OCI-LY1 (cell line): ENCODE data around the gene CHCHD3.

ENCODE experiments used
- H2AFZ ChIP-seq: fragments of 200-600 bp; sonication (generic), shearing (Covaris generic); 2 replicates; pipeline ENCODE4 v1.6.0; 2014; ENCODE audit warnings: antibody characterized with exemption, mild to moderate bottlenecking, low read length
- H3F3A ChIP-seq: fragments of 200-600 bp; sonication (generic), shearing (Covaris generic); 2 replicates; pipeline ENCODE4 v1.6.0; 2014; ENCODE audit warnings: mild to moderate bottlenecking, antibody characterized with exemption, low read length, moderate library complexity; ENCODE audit not compliant: insufficient read depth
- H3K27ac ChIP-seq: fragments of 200-600 bp; sonication (generic); 2 replicates; pipeline ENCODE4 v1.5.1; 2014; ENCODE audit warnings: low read length, mixed run types, mild to moderate bottlenecking, low read depth; ENCODE audit not compliant: poor library complexity, severe bottlenecking
- H3K27me3 ChIP-seq: fragments of 200-600 bp; sonication (generic); 2 replicates; pipeline ENCODE4 v1.6.0; 2014; ENCODE audit warnings: antibody characterized with exemption, mild to moderate bottlenecking, low read length, moderate library complexity; ENCODE audit not compliant: insufficient read depth
- H3K36me3 ChIP-seq: fragments of 200-600 bp; sonication (generic); 2 replicates; pipeline ENCODE4 v1.6.1; 2014; ENCODE audit warnings: mild to moderate bottlenecking, antibody characterized with exemption, low read length, moderate library complexity, mixed read lengths; ENCODE audit not compliant: insufficient read depth
- H3K4me1 ChIP-seq: fragments of 200-600 bp; sonication (generic); 2 replicates; pipeline ENCODE4 v1.5.1; 2014; ENCODE audit warnings: mild to moderate bottlenecking, low read length, moderate library complexity; ENCODE audit not compliant: insufficient read depth, severe bottlenecking
- H3K4me2 ChIP-seq: fragments of 200-600 bp; sonication (generic), shearing (Covaris generic); 2 replicates; pipeline ENCODE4 v1.6.1; 2014; ENCODE audit warnings: low read length
- H3K4me3 ChIP-seq: fragments of 200-600 bp; sonication (generic); 2 replicates; pipeline ENCODE4 v1.5.1; 2014; ENCODE audit warnings: low read length, low read depth, mild to moderate bottlenecking, mixed read lengths; ENCODE audit not compliant: poor library complexity, severe bottlenecking
- H3K79me2 ChIP-seq: fragments of 200-600 bp; shearing (Covaris generic); 2 replicates; pipeline ENCODE4 v1.6.1; 2016; ENCODE audit warnings: mixed run types, low read length, mixed read lengths; ENCODE audit not compliant: insufficient read depth
- H3K9ac ChIP-seq: fragments of 200-600 bp; sonication (generic), shearing (Covaris generic); 2 replicates; pipeline ENCODE4 v1.6.1; 2014; ENCODE audit warnings: mild to moderate bottlenecking, low read length, mixed read lengths
- H3K9me2 ChIP-seq: fragments of 200-600 bp; sonication (generic), shearing (Covaris generic); 2 replicates; pipeline ENCODE4 v1.6.1; 2014; ENCODE audit warnings: low read depth, mild to moderate bottlenecking, low read length, mixed read lengths
- H3K9me3 ChIP-seq: fragments of 200-600 bp; shearing (Covaris generic); 2 replicates; pipeline ENCODE4 v1.6.1; 2014; ENCODE audit warnings: low read length, mixed read lengths
- H4K20me1 ChIP-seq: fragments of 200-600 bp; sonication (generic), shearing (Covaris generic); 2 replicates; pipeline ENCODE4 v1.6.0; 2016; ENCODE audit warnings: mild to moderate bottlenecking, low read length; ENCODE audit not compliant: insufficient read depth
- EZH2 ChIP-seq: fragments of 200-600 bp; sonication (generic), shearing (Covaris generic); IDR thresholded peaks from 2 replicates; pipeline ENCODE4 v1.8.0; 2017; ENCODE audit warnings: borderline replicate concordance, mixed run types, mild to moderate bottlenecking, antibody characterized with exemption, low read length, moderate library complexity, mixed read lengths
- TF ChIP-seq, protein P1 (sequence below): fragments of 200-600 bp; sonication (generic), shearing (Covaris generic); IDR thresholded peaks from 2 replicates; pipeline ENCODE4 v1.5.1; 2017; ENCODE audit warnings: mild to moderate bottlenecking, antibody characterized with exemption, low read length, moderate library complexity, mixed read lengths

The CHCHD3 gene

DNA sequence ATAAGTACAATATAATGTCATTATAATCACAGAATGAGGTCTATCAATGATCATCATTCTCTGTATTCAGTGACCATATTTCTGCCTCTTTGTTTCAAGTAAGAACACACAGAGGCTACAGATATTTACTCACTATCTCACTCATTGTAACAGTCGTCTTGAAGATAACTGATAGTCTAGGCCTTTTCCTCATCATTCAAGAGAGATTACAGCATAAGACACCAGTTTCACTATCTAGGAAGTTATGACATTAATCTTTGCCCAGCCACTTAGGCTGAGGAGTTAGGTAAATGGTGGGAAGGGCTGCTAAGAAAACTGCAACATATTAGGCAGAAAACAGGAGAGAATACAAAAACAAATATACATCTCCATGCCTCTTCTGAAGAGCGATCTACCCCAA, 125.3 kb downstream of the CHCHD3 start:
- Histone ChIP-seq H3F3A (no peaks in the 10 kb centered on the region), H4K20me1 (no peaks in the 10 kb centered on the region), H3K9ac (no peak overlapping the region), H3K27ac (no peak overlapping the region), H3K36me3 (peaks cover 4% of the 10 kb centered on the region; the same call in 1 of the 2 replicates), H3K4me2 (no peak overlapping the region), H3K9me2 (no peaks in the 10 kb centered on the region), H3K27me3 (no peaks in the 10 kb centered on the region), H2AFZ (no peak overlapping the region), H3K9me3 (no peaks in the 10 kb centered on the region), H3K4me3 (no peak overlapping the region), H3K79me2 (no peaks in the 10 kb centered on the region), H3K4me1 (no peaks in the 10 kb centered on the region)
- no peak for TF ChIP-seq EZH2
- TF ChIP-seq, protein P1, sequence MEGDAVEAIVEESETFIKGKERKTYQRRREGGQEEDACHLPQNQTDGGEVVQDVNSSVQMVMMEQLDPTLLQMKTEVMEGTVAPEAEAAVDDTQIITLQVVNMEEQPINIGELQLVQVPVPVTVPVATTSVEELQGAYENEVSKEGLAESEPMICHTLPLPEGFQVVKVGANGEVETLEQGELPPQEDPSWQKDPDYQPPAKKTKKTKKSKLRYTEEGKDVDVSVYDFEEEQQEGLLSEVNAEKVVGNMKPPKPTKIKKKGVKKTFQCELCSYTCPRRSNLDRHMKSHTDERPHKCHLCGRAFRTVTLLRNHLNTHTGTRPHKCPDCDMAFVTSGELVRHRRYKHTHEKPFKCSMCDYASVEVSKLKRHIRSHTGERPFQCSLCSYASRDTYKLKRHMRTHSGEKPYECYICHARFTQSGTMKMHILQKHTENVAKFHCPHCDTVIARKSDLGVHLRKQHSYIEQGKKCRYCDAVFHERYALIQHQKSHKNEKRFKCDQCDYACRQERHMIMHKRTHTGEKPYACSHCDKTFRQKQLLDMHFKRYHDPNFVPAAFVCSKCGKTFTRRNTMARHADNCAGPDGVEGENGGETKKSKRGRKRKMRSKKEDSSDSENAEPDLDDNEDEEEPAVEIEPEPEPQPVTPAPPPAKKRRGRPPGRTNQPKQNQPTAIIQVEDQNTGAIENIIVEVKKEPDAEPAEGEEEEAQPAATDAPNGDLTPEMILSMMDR = no peak

DNA sequence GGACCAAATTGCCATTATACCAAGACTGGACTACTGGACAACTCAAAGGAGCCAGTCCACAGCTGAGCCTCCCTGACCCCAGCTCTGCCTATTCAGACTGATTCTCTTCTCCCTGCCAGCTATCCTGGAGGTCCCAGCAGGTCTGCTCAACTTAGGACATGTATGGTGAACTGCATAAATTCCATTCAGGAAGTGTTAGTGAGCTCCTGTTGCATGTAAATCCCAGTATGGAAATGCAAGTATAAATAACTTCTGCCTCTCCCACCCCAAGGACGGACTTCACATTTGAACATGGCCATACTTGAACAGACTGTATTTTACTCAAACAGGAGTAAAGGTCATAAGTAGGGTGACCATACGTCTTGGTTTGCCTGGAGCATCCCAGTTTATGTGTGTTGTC, 128.4 kb downstream of the CHCHD3 start:
- H3K9me3 ChIP-seq = no peaks in the 10 kb centered on the region
- no peaks in the 10 kb centered on the region for H3K9me2 ChIP-seq
- no peak overlapping the region for H3K4me3 ChIP-seq
- H3K79me2 ChIP-seq = no peaks in the 10 kb centered on the region
- no peak overlapping the region for H3K4me2 ChIP-seq
- no peak overlapping the region for H3K9ac ChIP-seq
- H3K27me3 ChIP-seq = no peaks in the 10 kb centered on the region
- H2AFZ ChIP-seq = no peak overlapping the region
- H3K36me3 ChIP-seq = peaks cover 11% of the 10 kb centered on the region; the same call in 1 of the 2 replicates
- H4K20me1 ChIP-seq = no peaks in the 10 kb centered on the region
- TF ChIP-seq, protein P1 = no peak
- no peak for TF ChIP-seq EZH2
- no peak overlapping the region for H3K27ac ChIP-seq
- H3F3A ChIP-seq = no peaks in the 10 kb centered on the region
- H3K4me1 ChIP-seq = no peaks in the 10 kb centered on the region

DNA sequence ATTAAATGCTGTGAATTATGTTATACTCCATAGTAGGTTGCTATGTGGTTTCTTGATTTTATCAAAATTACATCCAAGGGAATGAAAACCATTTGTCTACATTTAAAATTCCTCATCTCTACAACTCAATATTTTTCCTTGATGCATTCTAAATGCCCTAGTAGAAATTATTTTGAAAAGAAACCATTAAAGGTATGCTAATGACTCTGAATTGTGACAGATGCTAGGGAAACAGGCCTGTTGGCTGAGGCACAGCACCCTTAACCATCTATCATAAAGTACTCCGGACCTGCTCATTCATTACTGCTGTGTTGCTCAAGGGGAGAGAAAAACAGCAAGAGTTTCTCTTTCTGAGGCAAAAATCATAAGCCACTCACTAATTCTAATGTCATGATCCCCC, 131.2 kb downstream of the CHCHD3 start:
- Histone ChIP-seq H4K20me1 (no peaks in the 10 kb centered on the region), H3K4me2 (no peak overlapping the region), H3K27ac (no peak overlapping the region), H3K79me2 (no peaks in the 10 kb centered on the region), H3K27me3 (no peaks in the 10 kb centered on the region), H3K36me3 (peaks cover 11% of the 10 kb centered on the region; the same call in 1 of the 2 replicates), H3K4me3 (no peak overlapping the region), H3K9ac (no peak overlapping the region), H3K9me3 (no peaks in the 10 kb centered on the region), H3K9me2 (no peaks in the 10 kb centered on the region), H3F3A (no peaks in the 10 kb centered on the region), H3K4me1 (no peaks in the 10 kb centered on the region), H2AFZ (no peak overlapping the region)
- TF ChIP-seq EZH2 = no peak
- TF ChIP-seq, protein P1 = no peak
